ENCODE data around the gene INSIG1.

The INSIG1 gene

GRCh38 chr7:155294511-155294778, 3.2 kb upstream of the INSIG1 start:
- H3K4me3 ChIP-seq (replicated peaks; ENCODE audit: low read depth, low read length) = no peak overlapping the region
- no peak for DNase-seq (ENCODE audit: extremely low read depth, low read depth)
- TF ChIP-seq CTCF (IDR thresholded peaks at IDR 0.05; ENCODE audit: low read depth, low read length, missing control alignments) = no peak

GRCh38 chr7:155295511-155295910, 2.2 kb upstream of the INSIG1 start:
- no peak overlapping the region for H3K4me3 ChIP-seq (replicated peaks; ENCODE audit: low read depth, low read length)
- DNase-seq (ENCODE audit: extremely low read depth, low read depth) = no peak
- no peak for TF ChIP-seq CTCF (IDR thresholded peaks at IDR 0.05; ENCODE audit: low read depth, low read length, missing control alignments)

GRCh38 chr7:155296006-155296787, 1.5 kb upstream of the INSIG1 start:
- peak overlapping the region; percentile 49 for H3K4me3 ChIP-seq (replicated peaks; ENCODE audit: low read depth, low read length)
- no peak for DNase-seq (ENCODE audit: extremely low read depth, low read depth)
- no peak for TF ChIP-seq CTCF (IDR thresholded peaks at IDR 0.05; ENCODE audit: low read depth, low read length, missing control alignments)

- peak; percentile 25 for TF ChIP-seq CTCF (IDR thresholded peaks at IDR 0.05; ENCODE audit: low read depth, low read length, missing control alignments)
- peak; percentile 62 for DNase-seq (ENCODE audit: extremely low read depth, low read depth)
- peak overlapping the region; percentile 49 for H3K4me3 ChIP-seq (replicated peaks; ENCODE audit: low read depth, low read length)
These were observed 726 bp upstream of the INSIG1 start for GRCh38 chr7:155296788-155297516.

- DNase-seq (ENCODE audit: extremely low read depth, low read depth) = no peak
- peak overlapping the region; percentile 95 for H3K4me3 ChIP-seq (replicated peaks; ENCODE audit: low read depth, low read length)
- no peak for TF ChIP-seq CTCF (IDR thresholded peaks at IDR 0.05; ENCODE audit: low read depth, low read length, missing control alignments)
These were observed 683 bp downstream of the INSIG1 start for GRCh38 chr7:155298288-155298833.

GRCh38 chr7:155298834-155299534, 1.3 kb downstream of the INSIG1 start:
- no peak for TF ChIP-seq CTCF (IDR thresholded peaks at IDR 0.05; ENCODE audit: low read depth, low read length, missing control alignments)

More at GRCh38 chr7:155298834-155299534, 1.3 kb downstream of the INSIG1 start:
- peak overlapping the region; percentile 95 for H3K4me3 ChIP-seq (replicated peaks; ENCODE audit: low read depth, low read length)
- peak; percentile 92 for DNase-seq (ENCODE audit: extremely low read depth, low read depth)
